GM12878 (cell line): ENCODE data around the gene DISC1. TPM values are rescaled to one million over a fixed set of nuclear protein-coding genes. Genes with fewer than 3 reads are reported as not detected.

ENCODE experiments used
- ATAC-seq: fragments of 200-7000 bp; cut with Tn5 transposase; 3 replicates; pipeline ENCODE4 v1.9.1; 2020; ENCODE audit warnings: mild to moderate bottlenecking, moderate library complexity
- BruUV-seq: library from RNA; stranded (reverse); fragments of 400-500 nt; replicated peaks from 2 replicates; lab custom pipeline; 2021; lab: Mats Ljungman, UMichigan
- CTCF ChIA-PET: fragments of 300-600 bp; sonication (Branson Sonifier 250); formaldehyde crosslinking; extraction: SDS; loops from one replicate; lab custom pipeline; 2021; ENCODE audit warnings: inconsistent platforms; lab: Yijun Ruan, JAX
- POLR2A ChIA-PET: fragments of 350-600 bp; formaldehyde crosslinking; extraction: SDS; loops from one replicate; lab custom pipeline; 2021; ENCODE audit warnings: inconsistent platforms; lab: Charles Lee
- RAD21 ChIA-PET: fragments of 300-600 bp; sonication (Branson Sonifier 250); formaldehyde crosslinking; loops from one replicate; lab custom pipeline; 2023; ENCODE audit warnings: antibody characterized with exemption; ENCODE audit not compliant: unreplicated experiment; lab: Charles Lee
- SMC1A ChIA-PET: fragments of 300-600 bp; sonication (Branson Sonifier 250); formaldehyde crosslinking; loops from one replicate; lab custom pipeline; 2023; ENCODE audit not compliant: unreplicated experiment, uncharacterized antibody; lab: Charles Lee
- DNase-seq: peaks from one replicate; pipeline ENCODE4 v3.0.0-alpha.2; 2011; ENCODE audit warnings: low read depth, low spot score
- FAIRE-seq: peaks from 3 replicates; lab custom pipeline; 2011; peaks lifted over from hg19 to GRCh38; lab: Jason Lieb, UNC
- H2AFZ ChIP-seq: 2 replicates; pipeline ENCODE4 v1.6.0; 2011; ENCODE audit warnings: low read depth, low read length, control low read depth; ENCODE audit not compliant: control insufficient read depth
- H3K27ac ChIP-seq: 2 replicates; pipeline ENCODE4 v1.5.1; 2011; ENCODE audit warnings: control low read depth; ENCODE audit not compliant: control insufficient read depth, insufficient read depth
- H3K27me3 ChIP-seq, 2 experiments: replicated peaks in 1 of 2; 2 replicates each; pipeline versions ENCODE4 v1.6.0 to v1.6.1; 2011; ENCODE audit warnings: low read length in 1 of 2; ENCODE audit not compliant: control insufficient read depth in 2 of 2, insufficient read depth in 2 of 2
- H3K36me3 ChIP-seq, 2 experiments: 2 replicates each; pipeline ENCODE4 v1.5.1; 2011; ENCODE audit warnings: low read length in 1 of 2; ENCODE audit not compliant: control insufficient read depth in 2 of 2, insufficient read depth in 2 of 2
- H3K4me1 ChIP-seq: 2 replicates; pipeline ENCODE4 v1.6.1; 2011; ENCODE audit warnings: mild to moderate bottlenecking, low read length, moderate library complexity, mixed read lengths; ENCODE audit not compliant: control insufficient read depth, insufficient read depth
- H3K4me2 ChIP-seq: 2 replicates; pipeline ENCODE4 v1.6.0; 2011; ENCODE audit warnings: control low read depth; ENCODE audit not compliant: control insufficient read depth, insufficient read depth
- H3K4me3 ChIP-seq: fragments of 200-600 bp; sonication (generic); 2 replicates; pipeline ENCODE4 v1.5.1; 2016
- H3K79me2 ChIP-seq: 2 replicates; pipeline ENCODE4 v1.6.0; 2011; ENCODE audit warnings: low read length; ENCODE audit not compliant: control insufficient read depth, insufficient read depth
- H3K9ac ChIP-seq: 2 replicates; pipeline ENCODE4 v1.8.0; 2011; ENCODE audit warnings: low read length, control low read depth, mixed read lengths; ENCODE audit not compliant: control insufficient read depth, insufficient read depth
- H3K9me3 ChIP-seq: replicated peaks from 3 replicates; pipeline ENCODE4 v1.5.1; 2011; ENCODE audit warnings: mild to moderate bottlenecking, low read length; ENCODE audit not compliant: control insufficient read depth, insufficient read depth
- H4K20me1 ChIP-seq: 2 replicates; pipeline ENCODE4 v1.6.0; 2011; ENCODE audit not compliant: control insufficient read depth, insufficient read depth
- BRCA1 ChIP-seq: IDR thresholded peaks from 2 replicates; pipeline ENCODE4 v1.6.1; 2011; ENCODE audit warnings: low read depth, low read length, improper control_type of control experiment
- EP300 ChIP-seq, 2 experiments: fragments of 150-350 bp in 1 of 2; IDR thresholded peaks; 2 replicates each; pipeline ENCODE4 v1.6.1; 2011 to 2012; ENCODE audit warnings: low read depth in 2 of 2, low read length in 2 of 2, borderline replicate concordance in 1 of 2, improper control_type of control experiment in 1 of 2, inconsistent platforms in 1 of 2; ENCODE audit not compliant: control insufficient read depth in 1 of 2
- GATAD2B ChIP-seq: fragments of 450-650 bp; conservative IDR thresholded peaks from 2 replicates; pipeline ENCODE4 v1.6.1; 2017; ENCODE audit warnings: low read depth, mild to moderate bottlenecking, moderate library complexity
- PAX8 ChIP-seq: fragments of 450-650 bp; IDR thresholded peaks from 2 replicates; pipeline ENCODE4 v1.6.1; 2017; ENCODE audit warnings: mild to moderate bottlenecking, moderate library complexity
- STAT1 ChIP-seq: fragments of 450-650 bp; conservative IDR thresholded peaks from 2 replicates; pipeline ENCODE4 v1.6.1; 2014; ENCODE audit warnings: antibody characterized with exemption, mild to moderate bottlenecking
- TCF7 ChIP-seq: IDR thresholded peaks from 2 replicates; pipeline ENCODE4 v1.6.1; 2014; ENCODE audit warnings: antibody characterized with exemption, borderline replicate concordance
- ZNF217 ChIP-seq: fragments of 450-650 bp; IDR thresholded peaks from 2 replicates; pipeline ENCODE4 v1.6.1; 2017; ENCODE audit warnings: antibody characterized with exemption, mild to moderate bottlenecking
- ZNF24 ChIP-seq: fragments of 450-650 bp; IDR thresholded peaks from 2 replicates; pipeline ENCODE4 v1.6.1; 2017; ENCODE audit warnings: antibody characterized with exemption, mild to moderate bottlenecking
- WGBS: methylation state at CpG from one replicate; pipeline ENCODE4 v1.1.6; 2016; ENCODE audit warnings: low lambda C conversion rate; ENCODE audit not compliant: insufficient replicate concordance, insufficient coverage; ENCODE audit errors: missing lambda C conversion rate; 5-methylcytosine and 5-hydroxymethylcytosine counted together
- in situ Hi-C: fragments of 300-500 bp; cut with MboI; formaldehyde crosslinking; loops from 9 replicates; pipeline ENCODE4 v1.14.3; 2018; ENCODE audit warnings: mixed read lengths
- intact Hi-C: fragments of 100-400 bp; cut with micrococcal nuclease; formaldehyde crosslinking; loops from one replicate; pipeline ENCODE4 v1.14.2; 2022; ENCODE audit not compliant: unreplicated experiment
- polyA plus RNA-seq, 11 experiments: library from polyadenylated mRNA; depleted of rRNA in 4 of 11; unstranded in 6 of 11; stranded (reverse) in 5 of 11; fragments of >200 nt; fragmentation: Nextera tagmentation in 4 of 11; fragmentation: Illumina TruSeq in 1 of 11; extraction: Ambion mirVana in 4 of 11; extraction: Trizol in 1 of 11; gene quantifications; 1 replicate in 1 of 11; 2 replicates in 10 of 11; pipeline versions ENCODE4 v1.2.1 to v1.2.3, GENCODE V29; 2011 to 2016; ENCODE audit warnings: inconsistent platforms in 2 of 11, missing spikeins in 2 of 11, low read depth in 1 of 11
- total RNA-seq, 4 experiments: library from RNA; depleted of rRNA in 3 of 4; stranded (reverse); fragments of >200 nt in 3 of 4; fragmentation: Illumina TruSeq in 1 of 4; extraction: Trizol in 1 of 4; gene quantifications; 2 replicates each; pipeline versions ENCODE4 v1.2.1 to v1.2.3, GENCODE V29; 2013 to 2021
- TF ChIP-seq, protein P1 (sequence below): fragments of 450-650 bp; IDR thresholded peaks from 2 replicates; pipeline ENCODE4 v1.6.1; 2016; ENCODE audit warnings: mild to moderate bottlenecking
- TF ChIP-seq, protein P2 (sequence below): IDR thresholded peaks from 2 replicates; pipeline ENCODE4 v1.6.1; 2011; ENCODE audit warnings: low read depth, mild to moderate bottlenecking, low read length, moderate library complexity, borderline replicate concordance; ENCODE audit errors: extremely low read depth
- TF ChIP-seq, protein P3 (sequence below): IDR thresholded peaks from 2 replicates; pipeline ENCODE4 v1.6.1; 2011; ENCODE audit warnings: mild to moderate bottlenecking, low read depth, low read length, moderate library complexity; ENCODE audit not compliant: insufficient replicate concordance
- TF ChIP-seq, protein P4 (sequence below): IDR thresholded peaks from 2 replicates; pipeline ENCODE4 v1.6.1; 2011; ENCODE audit warnings: borderline replicate concordance, low read depth, mild to moderate bottlenecking, moderate library complexity, low read length; ENCODE audit not compliant: insufficient read depth, poor library complexity, severe bottlenecking

DISC1 gene
- total and polyA plus RNA-seq, 10 of the 15 experiments (the other 5 are each of a cell fraction or from before 2014, with no cell fraction given): 0.05 to 0.72 (median 0.19) TPM; not detected in 1

DNA sequence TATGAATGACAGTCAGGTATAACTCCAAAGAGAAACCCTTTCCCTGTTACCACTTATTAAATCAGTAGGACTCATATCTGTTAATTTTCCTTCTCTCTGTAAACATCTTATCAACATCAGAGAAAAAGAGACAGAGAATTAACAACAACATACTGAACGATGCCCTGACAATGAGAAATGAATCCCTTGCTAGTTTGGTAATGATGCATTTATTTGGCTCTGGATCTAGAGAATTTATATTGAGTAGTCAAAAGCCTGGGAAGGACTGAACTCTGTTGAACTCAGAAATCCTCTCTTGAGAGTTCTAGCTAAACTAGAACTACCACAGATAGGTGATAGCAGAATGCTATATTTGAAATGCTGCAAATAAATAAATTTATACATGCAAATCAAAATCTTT is 325.6 kb downstream of the DISC1 start:
- intact Hi-C loops: no loop called here
- Histone ChIP-seq H3K4me2 (no peak overlapping the region), H3K4me3 (no peak overlapping the region), H3K9ac (no peak overlapping the region), H3K9me3 (no peaks in the 10 kb centered on the region), H2AFZ (no peak overlapping the region), H3K27me3 (no peaks in the 10 kb centered on the region), H3K79me2 (no peaks in the 10 kb centered on the region), H4K20me1 (no peaks in the 10 kb centered on the region)
- BruUV-seq: no TSS peak
- no peak for DNase-seq
- in situ Hi-C loops: no loop called here
- 0% methylated on average over 1 of the region's 1 CpG for WGBS
- SMC1A ChIA-PET: no interaction called here
- POLR2A ChIA-PET: no interaction called here
- TF ChIP-seq BRCA1 (no peak), GATAD2B (no peak), ZNF217 (no peak), ZNF24 (no peak), PAX8 (no peak), EP300 (IDR thresholded peaks at IDR 0.05; ENCODE audit: borderline replicate concordance in 1 of 2, control insufficient read depth in 1 of 2, low read depth in 2 of 2, low read length in 2 of 2) (no peak), STAT1 (no peak), TCF7 (no peak)
- TF ChIP-seq, protein P1, sequence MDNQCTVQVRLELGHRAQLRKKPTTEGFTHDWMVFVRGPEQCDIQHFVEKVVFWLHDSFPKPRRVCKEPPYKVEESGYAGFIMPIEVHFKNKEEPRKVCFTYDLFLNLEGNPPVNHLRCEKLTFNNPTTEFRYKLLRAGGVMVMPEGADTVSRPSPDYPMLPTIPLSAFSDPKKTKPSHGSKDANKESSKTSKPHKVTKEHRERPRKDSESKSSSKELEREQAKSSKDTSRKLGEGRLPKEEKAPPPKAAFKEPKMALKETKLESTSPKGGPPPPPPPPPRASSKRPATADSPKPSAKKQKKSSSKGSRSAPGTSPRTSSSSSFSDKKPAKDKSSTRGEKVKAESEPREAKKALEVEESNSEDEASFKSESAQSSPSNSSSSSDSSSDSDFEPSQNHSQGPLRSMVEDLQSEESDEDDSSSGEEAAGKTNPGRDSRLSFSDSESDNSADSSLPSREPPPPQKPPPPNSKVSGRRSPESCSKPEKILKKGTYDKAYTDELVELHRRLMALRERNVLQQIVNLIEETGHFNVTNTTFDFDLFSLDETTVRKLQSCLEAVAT: no peak
- TF ChIP-seq, protein P2, sequence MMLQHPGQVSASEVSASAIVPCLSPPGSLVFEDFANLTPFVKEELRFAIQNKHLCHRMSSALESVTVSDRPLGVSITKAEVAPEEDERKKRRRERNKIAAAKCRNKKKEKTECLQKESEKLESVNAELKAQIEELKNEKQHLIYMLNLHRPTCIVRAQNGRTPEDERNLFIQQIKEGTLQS: no peak
- TF ChIP-seq, protein P3, sequence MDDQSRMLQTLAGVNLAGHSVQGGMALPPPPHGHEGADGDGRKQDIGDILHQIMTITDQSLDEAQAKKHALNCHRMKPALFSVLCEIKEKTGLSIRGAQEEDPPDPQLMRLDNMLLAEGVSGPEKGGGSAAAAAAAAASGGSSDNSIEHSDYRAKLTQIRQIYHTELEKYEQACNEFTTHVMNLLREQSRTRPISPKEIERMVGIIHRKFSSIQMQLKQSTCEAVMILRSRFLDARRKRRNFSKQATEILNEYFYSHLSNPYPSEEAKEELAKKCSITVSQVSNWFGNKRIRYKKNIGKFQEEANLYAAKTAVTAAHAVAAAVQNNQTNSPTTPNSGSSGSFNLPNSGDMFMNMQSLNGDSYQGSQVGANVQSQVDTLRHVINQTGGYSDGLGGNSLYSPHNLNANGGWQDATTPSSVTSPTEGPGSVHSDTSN: no peak
- TF ChIP-seq, protein P4, sequence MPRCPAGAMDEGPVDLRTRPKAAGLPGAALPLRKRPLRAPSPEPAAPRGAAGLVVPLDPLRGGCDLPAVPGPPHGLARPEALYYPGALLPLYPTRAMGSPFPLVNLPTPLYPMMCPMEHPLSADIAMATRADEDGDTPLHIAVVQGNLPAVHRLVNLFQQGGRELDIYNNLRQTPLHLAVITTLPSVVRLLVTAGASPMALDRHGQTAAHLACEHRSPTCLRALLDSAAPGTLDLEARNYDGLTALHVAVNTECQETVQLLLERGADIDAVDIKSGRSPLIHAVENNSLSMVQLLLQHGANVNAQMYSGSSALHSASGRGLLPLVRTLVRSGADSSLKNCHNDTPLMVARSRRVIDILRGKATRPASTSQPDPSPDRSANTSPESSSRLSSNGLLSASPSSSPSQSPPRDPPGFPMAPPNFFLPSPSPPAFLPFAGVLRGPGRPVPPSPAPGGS: no peak
- TF ChIP-seq, all 136 proteins: peak for 0
- H3K4me1 ChIP-seq: no peaks in the 10 kb centered on the region
- ChIA-PET CTCF (interaction anchor here (0.6 kb wide), 1 partner anchor 22 kb away, joined by 4 read pairs; no protein-coding TSS in a partner anchor), RAD21 (no interaction called here)
- H3K27ac ChIP-seq: no peak overlapping the region
- FAIRE-seq: no peak
- H3K36me3 ChIP-seq: no peaks in the 10 kb centered on the region
- no peak for ATAC-seq
